Fibroblast of peridontal ligament (primary cell): ENCODE data around the gene ADRA1B.

ENCODE experiments used
- DNase-seq: peaks from one replicate; pipeline ENCODE4 v3.0.0-alpha.2; 2010; ENCODE audit errors: extremely low read depth

The ADRA1B gene

GRCh38 chr5:160018945-160019625 is 102.8 kb downstream of the ADRA1B start:
- no peak for DNase-seq

GRCh38 chr5:160020266-160020770 is 104.0 kb downstream of the ADRA1B start:
- DNase-seq = no peak

- DNase-seq = no peak
These were observed 104.7 kb downstream of the ADRA1B start for GRCh38 chr5:160020964-160021363.

- peak; percentile 83 for DNase-seq
These were observed 105.7 kb downstream of the ADRA1B start for GRCh38 chr5:160021831-160022446.
